ENCODE results near the gene SUB1.

DNA sequence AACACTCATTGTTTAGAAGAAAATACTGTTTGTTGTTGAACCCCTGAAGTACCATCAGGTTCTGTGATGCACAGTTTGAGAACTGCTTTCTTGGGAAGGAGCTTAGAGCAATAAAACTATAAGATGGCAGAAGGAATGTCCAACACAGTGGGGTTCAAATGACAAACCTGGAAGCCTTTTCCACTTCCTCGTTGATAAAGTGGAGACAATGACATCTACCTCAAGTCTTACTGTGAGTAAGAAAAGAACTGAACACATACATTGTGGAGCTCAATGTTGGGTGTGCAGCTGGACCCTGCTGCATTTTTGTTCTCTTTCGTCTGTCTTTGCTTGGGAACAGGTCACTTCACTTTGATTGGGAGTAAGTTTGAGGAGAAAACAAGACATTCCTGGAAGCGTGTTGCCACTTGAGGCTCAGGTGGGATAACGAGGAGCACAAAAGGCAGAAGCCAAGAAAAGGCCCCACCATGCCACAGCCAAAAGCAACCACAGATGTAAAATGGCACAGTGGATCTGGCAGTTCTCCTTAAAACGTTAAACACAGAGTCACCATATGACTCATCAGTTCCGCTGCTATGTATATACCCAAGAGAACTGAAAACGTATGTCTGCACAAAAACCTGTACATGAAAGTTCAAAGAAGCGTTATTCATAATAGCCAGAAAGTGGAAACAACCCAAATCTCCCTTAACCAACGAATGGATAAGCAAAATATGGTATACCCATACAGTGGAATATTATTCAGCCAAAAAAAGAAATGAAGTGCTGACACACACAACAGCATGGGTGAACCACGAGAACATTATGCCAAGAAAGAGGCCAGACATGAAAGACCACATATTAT, 42.9 kb upstream of the SUB1 start:
- TF ChIP-seq, protein P1, sequence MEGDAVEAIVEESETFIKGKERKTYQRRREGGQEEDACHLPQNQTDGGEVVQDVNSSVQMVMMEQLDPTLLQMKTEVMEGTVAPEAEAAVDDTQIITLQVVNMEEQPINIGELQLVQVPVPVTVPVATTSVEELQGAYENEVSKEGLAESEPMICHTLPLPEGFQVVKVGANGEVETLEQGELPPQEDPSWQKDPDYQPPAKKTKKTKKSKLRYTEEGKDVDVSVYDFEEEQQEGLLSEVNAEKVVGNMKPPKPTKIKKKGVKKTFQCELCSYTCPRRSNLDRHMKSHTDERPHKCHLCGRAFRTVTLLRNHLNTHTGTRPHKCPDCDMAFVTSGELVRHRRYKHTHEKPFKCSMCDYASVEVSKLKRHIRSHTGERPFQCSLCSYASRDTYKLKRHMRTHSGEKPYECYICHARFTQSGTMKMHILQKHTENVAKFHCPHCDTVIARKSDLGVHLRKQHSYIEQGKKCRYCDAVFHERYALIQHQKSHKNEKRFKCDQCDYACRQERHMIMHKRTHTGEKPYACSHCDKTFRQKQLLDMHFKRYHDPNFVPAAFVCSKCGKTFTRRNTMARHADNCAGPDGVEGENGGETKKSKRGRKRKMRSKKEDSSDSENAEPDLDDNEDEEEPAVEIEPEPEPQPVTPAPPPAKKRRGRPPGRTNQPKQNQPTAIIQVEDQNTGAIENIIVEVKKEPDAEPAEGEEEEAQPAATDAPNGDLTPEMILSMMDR (IDR thresholded peaks at IDR 0.05; ENCODE audit: low read length), result no peak
- TF ChIP-seq EZH2phosphoT487 (IDR thresholded peaks at IDR 0.05; ENCODE audit: low read length), result no peak
